ENCODE results near the gene KLHDC7B. TPM values are rescaled to one million over a fixed set of nuclear protein-coding genes. Genes with fewer than 3 reads are reported as not detected.
A peak's percentile ranks its signal among the peaks of the same experiment; 100 is the strongest.

KLHDC7B gene
- total and polyA plus RNA-seq, 2 of the 13 experiments (the other 11 are each of a cell fraction or from before 2014, with no cell fraction given) = 0.11 TPM; not detected in 1

- no peak for TF ChIP-seq SKIL (CRISPR knock-in tag; IDR thresholded peaks at IDR 0.05; ENCODE audit: borderline replicate concordance)
- TF ChIP-seq CCDC6 (CRISPR knock-in tag; IDR thresholded peaks at IDR 0.05) = no peak
- peak; percentile 80 for TF ChIP-seq NFYC (CRISPR knock-in tag; IDR thresholded peaks at IDR 0.05)
- TF ChIP-seq ZNF251 (CRISPR knock-in tag; IDR thresholded peaks at IDR 0.05) = no peak
- no peak for TF ChIP-seq ZNF773 (CRISPR knock-in tag; IDR thresholded peaks at IDR 0.05; ENCODE audit: borderline replicate concordance)
- TF ChIP-seq PRPF4 (IDR thresholded peaks at IDR 0.05; ENCODE audit: low read depth, low read length, poor library complexity, severe bottlenecking) = no peak
- 0 out of 2 replicates have a peak, but pooled peaks have one; percentile 10 for TF ChIP-seq ZBTB7A (CRISPR knock-in tag; IDR thresholded peaks at IDR 0.05)
- TF ChIP-seq IKZF4 (CRISPR knock-in tag; IDR thresholded peaks at IDR 0.05; ENCODE audit: borderline replicate concordance, low read depth, not compliant biosample characterization) = no peak
- TF ChIP-seq SP1 (IDR thresholded peaks at IDR 0.05) = no peak
- peak; percentile 95 for TF ChIP-seq SP1 (CRISPR knock-in tag; IDR thresholded peaks at IDR 0.05)
- TF ChIP-seq NR1H2 (CRISPR knock-in tag; IDR thresholded peaks at IDR 0.05; ENCODE audit: borderline replicate concordance, low read depth) = no peak
- no peak for TF ChIP-seq BRCA1 (CRISPR knock-in tag; IDR thresholded peaks at IDR 0.05)
- TF ChIP-seq GPN1 (CRISPR knock-in tag; IDR thresholded peaks at IDR 0.05; ENCODE audit: borderline replicate concordance) = no peak
- peak; percentile 93 for TF ChIP-seq ETV5 (CRISPR knock-in tag; IDR thresholded peaks at IDR 0.05; ENCODE audit: borderline replicate concordance)
- TF ChIP-seq SP5 (CRISPR knock-in tag; IDR thresholded peaks at IDR 0.05; ENCODE audit: borderline replicate concordance, low read depth) = peak; percentile 78
- no peak for TF ChIP-seq ZHX1 (CRISPR knock-in tag; IDR thresholded peaks at IDR 0.05; ENCODE audit: low read depth)
- no peak for TF ChIP-seq ZNF746 (CRISPR knock-in tag; IDR thresholded peaks at IDR 0.05)
- no peak for TF ChIP-seq MBNL3 (CRISPR knock-in tag; conservative IDR thresholded peaks at IDR 0.05)
- TF ChIP-seq ZBTB34 (CRISPR knock-in tag; IDR thresholded peaks at IDR 0.05) = no peak
- TF ChIP-seq ADNP (CRISPR knock-in tag; IDR thresholded peaks at IDR 0.05) = no peak
- no peak for TF ChIP-seq ZNF816 (CRISPR knock-in tag; IDR thresholded peaks at IDR 0.05; ENCODE audit: borderline replicate concordance)
- no peak for TF ChIP-seq HNRNPL (IDR thresholded peaks at IDR 0.05; ENCODE audit: low read depth, low read length)
- TF ChIP-seq AGO2 (optimal IDR thresholded peaks at IDR 0.05; ENCODE audit: low read depth, low read length) = no peak
- peak; percentile 91 for TF ChIP-seq MAZ (IDR thresholded peaks at IDR 0.05; ENCODE audit: borderline replicate concordance, low read depth, low read length)
- TF ChIP-seq MAZ (CRISPR knock-in tag; IDR thresholded peaks at IDR 0.05; ENCODE audit: low read depth) = peak; percentile 80
Observed at GRCh38 chr22:50562523-50563412, 17.1 kb downstream of the KLHDC7B start, which contains the start of gene SYCE3 (continued).
